Natural killer cell (primary cell): Measurements from ENCODE around the gene CDH23. TPM values are rescaled to one million over a fixed set of nuclear protein-coding genes. Genes with fewer than 3 reads are reported as not detected.

Experiments
- ATAC-seq, 3 donors: fragments of 150-1000 bp in 2 of 3; fragments of 200-7000 bp in 1 of 3; cut with Tn5 transposase; 1 replicate in 1 of 3; 2 replicates in 2 of 3; pipeline ENCODE4 v1.10.0; 2021; ENCODE audit warnings: mild to moderate bottlenecking in 2 of 3, moderate library complexity in 2 of 3
- DNase-seq, 2 donors: peaks; one replicate each; pipeline versions ENCODE4 v3.0.0 to v3.0.0-alpha.2; 2013 to 2021; ENCODE audit warnings: mixed read lengths in 1 of 2
- H3K27ac ChIP-seq: one replicate; pipeline ENCODE4 v1.5.1; 2013; ENCODE audit warnings: mild to moderate bottlenecking, low read length
- H3K27me3 ChIP-seq: one replicate; pipeline ENCODE4 v1.6.1; 2013; ENCODE audit warnings: low read length; ENCODE audit not compliant: control insufficient read depth, insufficient read depth
- H3K36me3 ChIP-seq: one replicate; pipeline ENCODE4 v1.6.1; 2013; ENCODE audit warnings: low read length; ENCODE audit not compliant: control insufficient read depth, insufficient read depth
- H3K4me1 ChIP-seq: one replicate; pipeline ENCODE4 v1.6.1; 2013; ENCODE audit warnings: low read length; ENCODE audit not compliant: control insufficient read depth, insufficient read depth
- H3K4me3 ChIP-seq: one replicate; pipeline ENCODE4 v1.5.1; 2013; ENCODE audit warnings: low read length
- H3K9me3 ChIP-seq: one replicate; pipeline ENCODE4 v1.6.1; 2013; ENCODE audit warnings: low read length; ENCODE audit not compliant: control insufficient read depth, insufficient read depth
- H3K27ac Mint-ChIP-seq, 2 donors: one replicate each; pipeline ENCODE4 v1.8.0; 2022; ENCODE audit warnings: mild to moderate bottlenecking in 2 of 2, mixed read lengths in 2 of 2, moderate library complexity in 1 of 2
- H3K27me3 Mint-ChIP-seq, 2 donors: one replicate each; pipeline ENCODE4 v1.8.0; 2022; ENCODE audit warnings: low read depth in 2 of 2, mixed read lengths in 2 of 2
- H3K36me3 Mint-ChIP-seq: one replicate; pipeline ENCODE4 v1.8.0; 2022; ENCODE audit warnings: mixed read lengths
- H3K4me1 Mint-ChIP-seq, 2 donors: one replicate each; pipeline ENCODE4 v1.8.0; 2022; ENCODE audit warnings: mixed read lengths in 2 of 2
- H3K4me3 Mint-ChIP-seq: one replicate; pipeline ENCODE4 v1.8.0; 2022; ENCODE audit warnings: mild to moderate bottlenecking, moderate library complexity, mixed read lengths
- H3K9me3 Mint-ChIP-seq, 2 donors: one replicate each; pipeline ENCODE4 v1.8.0; 2022; ENCODE audit warnings: mixed read lengths in 2 of 2
- CTCF ChIP-seq: fragments of 200-600 bp; IDR thresholded peaks from one replicate; pipeline ENCODE4 v1.8.0; 2022; ENCODE audit warnings: antibody characterized with exemption
- WGBS: methylation state at CpG from one replicate; pipeline ENCODE4 v1.1.7; 2013; ENCODE audit warnings: missing lambda C conversion rate; ENCODE audit not compliant: insufficient coverage; 5-methylcytosine and 5-hydroxymethylcytosine counted together
- intact Hi-C: fragments of 100-400 bp; cut with micrococcal nuclease; formaldehyde crosslinking; loops from one replicate; pipeline ENCODE4 v1.14.2; 2022
- total RNA-seq, 4 donors: library from RNA; stranded (reverse); fragments of 120-200 nt in 1 of 4; gene quantifications; one replicate each; pipeline versions ENCODE4 v1.2.3 to v1.2.4, GENCODE V29; 2013 to 2022

The CDH23 gene
- total RNA-seq, 3 donors from 2014 or later (not counting 1 experiment from before 2014, with no cell fraction given) = 1.2 to 6.0 (median 4.3) TPM

GRCh38 chr10:71389768-71390460, 6.8 kb upstream of the CDH23 start:
- H3K4me3 ChIP-seq = no peak overlapping the region
- no peak for ATAC-seq
- no peak for DNase-seq
- H3K4me3 Mint-ChIP-seq = no peak overlapping the region
- H3K4me1 ChIP-seq = no peaks in the 10 kb centered on the region
- peaks cover 4% of the 10 kb centered on the region for H3K27me3 ChIP-seq
- TF ChIP-seq CTCF = no peak
- H3K27ac ChIP-seq = no peak overlapping the region
- intact Hi-C loops = no loop called here
- H3K9me3 ChIP-seq = no peaks in the 10 kb centered on the region
- no peaks in the 10 kb centered on the region for H3K4me1 Mint-ChIP-seq
- H3K27me3 Mint-ChIP-seq = peaks cover 25 to 41% of the 10 kb centered on the region in 2 donors
- H3K36me3 ChIP-seq = no peaks in the 10 kb centered on the region
- H3K36me3 Mint-ChIP-seq = no peaks in the 10 kb centered on the region
- H3K27ac Mint-ChIP-seq = no peak overlapping the region
- 78% methylated on average over 14 of the region's 14 CpGs for WGBS
- no peaks in the 10 kb centered on the region for H3K9me3 Mint-ChIP-seq

GRCh38 chr10:71390461-71390835, 6.3 kb upstream of the CDH23 start:
- Mint-ChIP-seq H3K36me3 (no peaks in the 10 kb centered on the region), H3K4me1 (no peaks in the 10 kb centered on the region), H3K27me3 (peaks cover 29 to 46% of the 10 kb centered on the region in 2 donors), H3K9me3 (no peaks in the 10 kb centered on the region), H3K27ac (no peak overlapping the region), H3K4me3 (no peak overlapping the region)
- H3K4me3 ChIP-seq = no peak overlapping the region
- H3K27ac ChIP-seq = no peak overlapping the region
- DNase-seq = no peak
- intact Hi-C loops = no loop called here
- H3K27me3 ChIP-seq = peaks cover 6% of the 10 kb centered on the region
- no peak for ATAC-seq
- no peaks in the 10 kb centered on the region for H3K36me3 ChIP-seq
- no peaks in the 10 kb centered on the region for H3K4me1 ChIP-seq
- H3K9me3 ChIP-seq = no peaks in the 10 kb centered on the region
- WGBS = 9% methylated on average over 10 of the region's 10 CpGs
- no peak for TF ChIP-seq CTCF

- Histone ChIP-seq H3K27me3 (peaks cover 12% of the 10 kb centered on the region), H3K36me3 (no peaks in the 10 kb centered on the region), H3K9me3 (no peaks in the 10 kb centered on the region), H3K4me1 (peaks cover 2% of the 10 kb centered on the region), H3K27ac (no peak overlapping the region), H3K4me3 (no peak overlapping the region)
- Mint-ChIP-seq H3K4me1 (peaks cover 4% of the 10 kb centered on the region in 2 donors), H3K27me3 (peaks cover 35 to 53% of the 10 kb centered on the region in 2 donors), H3K4me3 (no peak overlapping the region), H3K27ac (no peak overlapping the region), H3K9me3 (no peaks in the 10 kb centered on the region), H3K36me3 (no peaks in the 10 kb centered on the region)
- intact Hi-C loops = no loop called here
- ATAC-seq = no peak
- no peak for DNase-seq
- WGBS = 83% methylated on average over 3 of the region's 3 CpGs
- no peak for TF ChIP-seq CTCF
These were observed 5.6 kb upstream of the CDH23 start for GRCh38 chr10:71390921-71391690.
